HG03135 (cell line): Measurements from ENCODE around the gene ENTPD1.

Experiments used
- ATAC-seq: cut with Tn5 transposase; IDR thresholded peaks from one replicate; pipeline ENCODE4 v1.9.1; 2021; ENCODE audit warnings: mild to moderate bottlenecking, moderate library complexity; ENCODE audit not compliant: unreplicated experiment

The ENTPD1 gene

DNA sequence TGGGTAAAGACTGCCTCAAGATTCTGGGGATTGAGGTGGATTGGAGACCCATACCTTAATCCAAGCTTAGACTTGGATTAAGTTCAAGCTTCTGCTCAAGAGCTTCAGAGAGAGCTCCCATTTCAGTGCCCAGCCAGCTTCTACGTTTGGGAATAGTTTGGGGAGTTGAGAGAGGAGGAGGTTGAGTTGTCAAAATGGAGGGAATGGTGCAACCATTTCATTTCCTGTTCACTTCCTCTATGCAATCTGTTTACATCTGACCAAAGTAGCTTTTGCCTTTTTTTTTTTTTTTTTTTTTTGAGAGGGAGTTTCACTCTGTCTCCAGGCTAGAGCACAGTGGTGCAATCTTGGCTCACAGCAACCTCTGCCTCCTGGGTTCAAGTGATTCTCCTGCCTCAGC, 65.8 kb downstream of the ENTPD1 start:
- ATAC-seq = no peak

DNA sequence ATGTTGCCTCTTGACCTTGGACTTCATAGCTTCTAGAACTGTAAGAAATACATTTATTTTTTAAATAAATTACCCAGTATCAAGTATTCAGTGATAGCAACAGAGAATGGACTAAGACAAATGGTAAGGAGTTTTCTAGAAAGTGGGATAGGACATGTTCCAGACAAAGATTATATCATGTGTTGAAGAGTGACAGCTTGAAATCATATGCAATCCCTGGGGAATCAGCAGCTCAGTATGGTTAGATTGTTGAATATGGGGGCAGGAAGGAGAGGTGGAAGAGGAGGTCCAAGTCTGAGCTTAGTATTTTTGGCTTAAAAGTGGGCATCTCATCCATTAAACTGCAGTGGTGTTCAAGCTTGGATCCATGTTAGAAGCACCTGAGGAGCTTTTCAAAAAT, 74.1 kb downstream of the ENTPD1 start:
- ATAC-seq = no peak

DNA sequence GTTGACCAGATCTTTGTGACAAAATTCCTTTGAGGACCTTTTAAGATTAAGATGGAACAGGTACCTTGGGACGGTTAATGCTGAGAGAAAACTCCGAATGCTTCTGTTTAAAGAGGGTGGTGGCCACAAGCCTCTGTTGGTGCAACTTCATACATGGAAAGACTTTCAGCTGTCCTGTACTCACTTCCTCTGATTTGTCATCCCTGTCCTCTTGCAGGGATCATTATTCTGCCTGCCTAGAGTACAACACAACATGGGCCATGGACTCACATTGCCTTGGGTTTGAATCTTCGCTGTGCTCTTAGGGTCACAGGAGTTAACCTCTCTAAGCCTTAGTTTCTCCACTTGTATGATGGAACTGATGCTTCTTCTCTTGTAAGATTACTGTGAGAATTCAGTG, 75.1 kb downstream of the ENTPD1 start:
- no peak for ATAC-seq

DNA sequence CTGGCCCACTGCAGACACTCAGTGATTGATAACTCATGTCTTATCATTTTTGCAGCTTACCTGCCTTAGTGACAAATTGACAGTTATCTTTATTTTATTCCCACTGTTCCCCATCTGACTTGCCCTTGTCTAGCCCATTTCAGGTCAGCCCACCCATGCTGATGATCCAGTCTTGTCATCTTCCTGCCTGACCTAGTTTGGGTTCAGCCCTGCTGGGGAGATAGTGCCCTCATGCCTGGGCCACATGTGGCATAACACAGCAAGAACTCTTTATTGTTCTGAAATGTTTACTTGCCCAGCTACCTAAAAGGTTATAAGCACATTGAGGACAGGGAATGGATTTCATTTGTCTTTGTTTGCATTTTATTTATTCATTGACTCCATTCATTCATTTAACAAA, 75.6 kb downstream of the ENTPD1 start:
- ATAC-seq = no peak

DNA sequence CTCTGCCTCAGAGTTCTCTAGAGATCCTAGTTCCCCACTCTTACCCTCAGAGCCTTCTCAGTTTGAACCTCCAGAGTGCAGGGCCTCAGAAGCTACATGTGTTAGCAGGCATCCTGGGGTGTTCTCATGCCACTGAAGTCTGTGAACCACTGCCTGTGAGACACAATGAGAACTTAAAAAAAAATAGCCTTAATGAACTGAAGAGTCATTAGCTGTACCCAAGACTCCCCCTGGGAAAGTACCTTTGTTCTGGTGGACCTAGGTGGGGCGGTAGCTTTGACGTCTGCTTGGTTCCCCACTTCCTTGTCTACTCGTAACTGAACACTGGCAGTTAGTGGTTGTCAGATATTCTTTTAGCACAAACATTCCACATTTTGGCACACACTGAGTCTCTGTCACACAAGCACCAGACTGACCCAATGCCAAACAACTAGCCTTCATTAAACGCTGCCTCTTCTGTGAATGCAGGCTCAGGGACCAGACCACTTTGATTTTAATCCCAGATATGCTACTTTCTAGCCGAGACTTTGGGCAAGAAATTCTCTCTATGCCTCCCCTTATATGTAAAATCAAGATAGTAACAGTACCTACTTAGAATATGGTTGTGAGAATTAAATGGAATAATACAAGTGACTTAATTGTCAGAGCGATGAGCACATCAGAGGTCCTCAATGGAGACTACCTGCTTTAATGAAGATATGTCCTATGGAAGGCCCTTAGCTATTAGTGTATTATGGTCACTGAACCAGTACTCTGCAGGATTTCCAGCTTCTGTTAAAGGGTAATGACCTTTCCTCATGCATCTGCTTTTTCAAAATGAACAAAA, 76.5 kb downstream of the ENTPD1 start:
- peak; percentile 90 for ATAC-seq

DNA sequence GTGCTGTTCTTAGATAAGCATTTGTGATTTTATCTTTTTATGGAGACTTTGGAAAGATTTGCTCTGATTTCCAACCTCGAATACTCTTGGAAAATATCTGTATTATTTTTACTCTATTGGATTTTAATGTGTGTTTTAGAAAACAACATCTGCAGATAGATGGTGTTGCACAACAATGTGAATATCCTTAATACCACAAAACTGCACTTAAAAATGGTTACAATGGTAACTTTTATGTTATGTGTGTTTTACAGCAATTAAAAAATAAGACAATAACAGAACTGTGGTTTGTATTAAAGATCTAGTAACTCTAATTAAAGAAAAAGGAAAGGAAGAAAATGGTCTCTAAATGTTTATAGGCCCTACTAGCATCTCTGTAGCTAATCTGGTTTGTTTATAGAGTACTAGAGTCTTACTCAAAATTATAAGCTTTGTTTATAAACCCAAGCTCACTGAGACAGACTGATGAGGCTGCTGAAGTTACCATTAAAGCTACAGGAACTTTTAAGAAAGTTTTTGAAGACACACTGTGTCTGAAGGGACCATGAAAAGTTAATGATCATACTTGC, 77.2 kb downstream of the ENTPD1 start:
- no peak for ATAC-seq

DNA sequence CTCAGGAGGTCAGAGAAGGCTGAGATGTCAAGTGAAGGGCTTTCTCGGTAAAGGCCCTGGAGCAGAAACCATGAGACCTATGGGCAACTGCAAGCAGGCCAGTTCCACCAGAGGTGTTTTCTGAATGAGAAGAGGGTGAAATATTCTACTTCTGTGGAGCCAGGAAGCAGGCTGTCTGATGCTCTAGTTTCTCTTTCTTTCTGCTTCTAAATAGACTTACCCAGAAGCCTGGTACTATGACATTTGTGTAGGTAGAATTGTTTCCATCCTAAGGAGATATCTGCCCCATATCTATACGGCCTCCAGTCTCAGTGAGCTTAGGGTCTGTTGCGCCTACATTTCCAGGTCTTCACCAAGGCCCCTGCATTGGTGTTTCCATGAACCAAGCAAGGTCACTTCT, 78.4 kb downstream of the ENTPD1 start:
- no peak for ATAC-seq

DNA sequence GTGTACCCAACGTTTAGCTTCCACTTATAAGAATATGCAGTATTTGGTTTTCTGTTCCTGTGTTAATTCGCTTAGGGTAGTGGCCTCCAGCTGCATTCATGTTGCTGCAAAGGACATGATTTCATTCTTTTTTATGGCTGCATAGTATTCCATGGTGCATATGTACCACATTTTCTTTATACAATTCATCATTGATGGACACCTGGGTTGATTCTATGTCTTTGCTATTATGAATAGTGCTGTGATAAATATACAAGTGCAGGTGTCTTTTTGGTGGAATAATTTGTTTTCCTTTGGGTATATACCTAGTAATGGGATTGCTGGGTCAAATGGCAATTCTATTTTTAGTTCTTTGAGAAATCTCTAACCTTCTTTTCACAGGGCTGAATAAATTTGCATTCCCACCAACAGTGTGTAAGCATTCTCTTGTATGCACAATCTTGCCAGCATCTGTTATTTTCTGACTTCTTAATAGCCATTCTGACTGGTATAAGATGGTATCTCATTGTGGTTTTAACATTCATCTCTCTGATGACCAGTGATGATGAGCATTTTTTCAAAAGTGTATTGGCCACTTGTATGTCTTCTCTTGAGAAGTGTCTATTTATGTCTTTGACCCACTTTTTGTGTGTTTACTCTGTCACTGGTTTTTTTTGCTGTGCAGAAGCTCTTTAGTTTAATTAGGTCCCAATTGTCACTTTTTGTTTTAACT, 79.3 kb downstream of the ENTPD1 start:
- ATAC-seq = no peak

DNA sequence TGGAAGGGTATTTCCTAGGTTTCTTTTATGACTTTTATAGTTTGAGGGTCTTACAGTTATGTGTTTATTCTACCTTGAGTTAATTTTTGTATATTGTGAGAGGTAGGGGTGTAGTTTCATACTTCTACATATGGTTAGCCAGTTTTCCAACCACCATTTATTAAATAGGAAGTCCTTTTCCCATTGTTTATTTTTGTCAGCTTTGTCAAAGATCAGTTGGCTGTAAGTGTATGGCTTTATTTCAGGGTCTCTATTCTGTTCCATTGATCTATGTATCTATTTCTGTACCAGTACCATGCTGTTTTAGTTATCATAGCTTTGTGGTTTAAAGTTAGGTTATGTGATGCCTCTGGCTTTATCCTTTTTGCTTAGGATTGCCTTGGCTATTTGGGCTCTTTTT, 79.9 kb downstream of the ENTPD1 start:
- ATAC-seq = no peak

DNA sequence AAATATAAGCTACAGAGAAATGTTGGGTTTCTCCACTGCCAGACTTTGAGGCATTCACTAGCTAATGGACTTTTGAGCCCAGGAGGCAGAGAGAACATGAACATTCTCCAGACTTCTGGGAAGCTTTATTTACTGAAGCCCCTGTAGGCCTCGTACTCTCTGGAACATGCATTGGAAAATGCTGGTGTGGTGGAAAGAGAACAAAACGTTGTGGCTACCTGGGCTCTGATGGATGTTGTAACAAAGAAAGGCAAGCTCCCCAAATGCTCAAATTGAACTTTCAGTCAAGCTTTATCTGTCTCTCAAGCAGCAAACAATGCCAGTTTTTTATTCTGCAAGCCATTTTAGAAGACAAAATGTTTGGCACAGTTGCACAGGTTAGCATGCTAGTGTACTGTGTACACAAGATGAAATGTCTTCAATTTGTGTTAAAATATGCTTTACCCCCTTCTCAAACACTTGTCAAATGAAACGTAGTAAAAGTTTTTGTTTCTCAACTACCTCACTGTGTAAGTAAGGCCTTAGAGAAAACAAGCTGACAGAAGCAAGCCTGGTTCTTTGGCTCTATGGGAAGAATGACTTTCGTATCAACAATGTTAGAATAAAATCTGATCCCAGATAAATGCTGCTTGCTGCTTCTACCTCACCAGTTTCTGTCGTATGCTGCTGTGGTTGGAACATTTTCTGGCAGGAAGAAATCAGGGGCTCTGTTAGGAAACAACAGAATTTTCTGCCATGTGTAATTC, 80.8 kb downstream of the ENTPD1 start:
- ATAC-seq = no peak

DNA sequence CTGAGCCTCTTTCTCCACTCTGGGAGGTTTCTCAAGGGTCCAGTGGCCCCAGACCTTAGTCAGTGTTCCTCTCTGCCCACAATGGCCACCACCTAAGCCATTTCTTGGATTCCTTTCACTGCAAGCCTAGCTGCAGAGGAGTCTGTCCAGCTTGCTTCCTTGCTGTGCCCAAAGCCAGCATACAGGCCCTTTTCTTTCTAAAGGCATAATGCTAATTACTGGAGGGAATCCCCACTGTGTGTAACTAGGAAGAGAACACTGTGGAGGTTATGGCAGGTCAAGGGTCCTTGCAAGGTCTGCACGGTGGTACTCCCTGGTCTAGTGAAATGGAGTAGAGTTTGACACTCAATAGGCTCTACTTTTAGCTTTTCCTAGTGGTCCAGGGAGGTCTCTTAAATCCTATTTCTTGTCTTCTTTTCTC, 81.4 kb downstream of the ENTPD1 start:
- no peak for ATAC-seq

DNA sequence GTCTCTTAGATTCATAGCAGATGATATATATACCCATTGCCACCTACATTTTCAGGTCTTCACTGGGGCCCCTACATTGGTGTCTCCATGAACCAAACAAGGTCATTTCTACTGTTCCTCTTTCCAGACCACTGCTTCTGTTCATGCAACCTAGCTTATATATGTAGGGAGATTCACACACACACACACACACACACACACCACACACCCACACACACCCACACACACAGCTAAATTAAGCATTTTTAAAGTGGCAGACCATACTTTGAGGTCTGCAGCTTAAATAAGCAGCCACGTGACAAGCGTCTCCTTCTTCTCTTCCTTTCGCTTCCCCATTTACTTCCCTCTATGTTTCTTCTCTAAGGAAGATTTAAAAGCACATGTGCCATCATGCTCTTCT, 81.8 kb downstream of the ENTPD1 start:
- ATAC-seq = no peak

DNA sequence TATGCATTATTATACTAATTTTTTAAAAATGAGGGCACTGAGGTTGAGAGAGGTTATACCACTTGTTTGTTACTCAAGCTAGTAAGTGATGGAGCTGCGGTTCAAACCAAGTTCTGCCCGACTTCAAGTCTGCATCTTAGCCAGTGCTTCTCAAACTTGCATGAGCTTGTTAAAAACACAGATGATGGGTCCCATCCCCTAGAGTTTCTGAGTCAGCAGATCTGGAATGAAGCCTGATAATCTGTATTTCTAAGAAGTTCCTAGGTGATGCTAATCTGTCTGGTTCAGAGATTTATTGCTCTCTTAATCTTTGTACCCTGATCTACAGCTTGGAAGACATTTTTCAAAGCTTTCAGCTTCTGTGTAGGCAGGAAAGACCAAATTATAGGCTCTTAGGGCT, 84.2 kb downstream of the ENTPD1 start:
- ATAC-seq = no peak

DNA sequence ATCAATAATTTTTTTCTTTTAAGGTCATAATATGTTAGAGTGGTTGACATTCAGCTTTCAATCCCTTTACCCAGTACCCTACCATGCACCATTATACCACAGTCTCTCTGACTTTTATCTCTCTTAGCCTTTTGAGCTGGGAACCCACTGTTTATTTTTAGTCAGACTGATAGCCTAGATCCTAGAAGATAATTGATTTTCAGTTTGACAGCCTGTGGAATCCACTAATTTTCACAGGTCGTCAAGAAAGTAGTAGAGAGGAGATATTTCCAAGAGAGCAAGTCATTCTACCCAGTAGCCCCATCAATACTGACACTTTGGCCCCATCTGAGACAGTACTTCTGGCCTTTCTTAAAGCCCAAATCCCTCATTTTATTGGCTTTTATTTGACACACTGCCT, 84.7 kb downstream of the ENTPD1 start:
- ATAC-seq = no peak

DNA sequence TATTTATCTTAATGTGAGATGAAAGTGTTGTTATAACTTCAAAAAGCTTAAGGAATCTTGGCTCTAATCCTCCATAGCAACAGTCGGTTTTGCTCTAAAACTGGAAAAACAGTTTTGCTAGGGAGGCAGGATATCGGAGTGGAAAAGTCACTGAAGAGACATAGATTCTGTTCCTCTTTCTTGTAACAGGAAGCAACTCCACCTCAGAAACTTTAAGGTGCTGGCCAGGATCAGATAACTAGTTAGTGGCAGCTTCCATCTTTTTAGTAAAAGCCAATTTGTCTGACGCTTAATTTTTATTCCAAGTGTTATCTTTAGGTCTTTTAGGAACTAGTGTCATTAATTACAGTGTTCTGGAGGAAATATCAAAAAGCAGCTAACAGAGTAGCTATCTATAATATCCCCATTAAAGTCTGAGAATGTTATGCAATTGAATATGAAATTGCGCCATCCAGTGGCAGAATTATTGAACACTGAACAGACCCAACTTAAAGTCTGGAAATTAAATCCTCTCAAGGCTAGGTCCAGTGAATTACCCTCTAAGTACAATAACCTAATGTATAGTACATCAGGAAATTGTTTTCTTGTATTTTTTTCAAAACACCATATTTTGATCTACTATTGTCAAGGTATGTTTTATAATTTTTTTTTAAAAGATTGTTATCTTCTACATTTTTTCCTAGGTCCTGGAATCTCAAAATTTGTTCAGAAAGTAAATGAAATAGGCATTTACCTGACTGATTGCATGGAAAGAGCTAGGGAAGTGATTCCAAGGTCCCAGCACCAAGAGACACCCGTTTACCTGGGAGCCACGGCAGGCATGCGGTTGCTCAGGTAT, 85.9 kb downstream of the ENTPD1 start:
- ATAC-seq = peak; percentile 35

DNA sequence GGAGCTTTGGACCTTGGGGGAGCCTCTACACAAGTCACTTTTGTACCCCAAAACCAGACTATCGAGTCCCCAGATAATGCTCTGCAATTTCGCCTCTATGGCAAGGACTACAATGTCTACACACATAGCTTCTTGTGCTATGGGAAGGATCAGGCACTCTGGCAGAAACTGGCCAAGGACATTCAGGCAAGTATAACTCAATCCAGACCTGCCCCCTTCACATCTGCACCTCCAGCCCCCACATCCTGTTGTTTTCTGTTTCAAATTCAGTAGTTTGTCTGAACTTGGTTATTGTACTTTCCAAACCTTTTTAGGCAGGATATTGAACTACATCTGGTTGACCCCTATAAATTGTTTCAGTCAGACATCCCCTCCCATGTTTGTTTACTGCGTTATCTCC, 89.4 kb downstream of the ENTPD1 start:
- ATAC-seq = no peak

DNA sequence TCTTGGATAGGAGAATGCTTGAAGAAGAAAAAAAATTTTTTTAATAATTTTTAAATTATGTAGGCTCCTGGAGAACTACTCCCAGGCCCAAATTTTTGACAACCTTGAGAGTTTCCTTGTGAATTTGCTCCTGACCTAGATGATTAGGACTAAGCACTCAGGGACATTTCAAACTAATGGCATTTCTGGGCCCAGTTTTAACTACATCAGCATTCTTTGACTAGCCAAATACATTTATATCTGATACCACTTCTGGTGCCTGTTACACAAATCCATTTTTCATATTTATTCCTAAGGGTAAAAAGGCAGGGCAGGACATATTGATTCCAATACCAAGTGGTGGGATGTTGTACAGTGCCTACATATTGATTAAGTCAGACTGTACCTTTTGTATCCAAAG, 91.0 kb downstream of the ENTPD1 start:
- no peak for ATAC-seq

DNA sequence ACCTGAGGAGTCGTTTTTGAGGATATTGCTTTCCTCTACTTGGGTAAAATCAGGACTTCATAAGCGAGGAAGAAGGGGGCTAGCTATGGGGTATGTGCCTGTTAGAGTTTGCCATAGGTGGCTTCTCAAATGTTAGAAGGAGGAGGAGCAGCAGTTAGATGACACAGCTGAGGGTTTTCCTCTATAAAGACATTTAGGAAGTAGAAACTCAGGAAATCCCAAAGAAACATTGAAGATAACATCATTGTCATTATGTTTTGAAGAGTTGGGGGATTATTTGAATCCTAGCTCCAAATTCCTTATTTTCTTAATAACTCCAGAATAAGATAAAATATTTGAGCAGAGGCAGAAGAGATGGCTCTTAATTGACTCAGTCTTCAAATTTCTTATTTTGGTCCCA, 92.9 kb downstream of the ENTPD1 start:
- no peak for ATAC-seq

DNA sequence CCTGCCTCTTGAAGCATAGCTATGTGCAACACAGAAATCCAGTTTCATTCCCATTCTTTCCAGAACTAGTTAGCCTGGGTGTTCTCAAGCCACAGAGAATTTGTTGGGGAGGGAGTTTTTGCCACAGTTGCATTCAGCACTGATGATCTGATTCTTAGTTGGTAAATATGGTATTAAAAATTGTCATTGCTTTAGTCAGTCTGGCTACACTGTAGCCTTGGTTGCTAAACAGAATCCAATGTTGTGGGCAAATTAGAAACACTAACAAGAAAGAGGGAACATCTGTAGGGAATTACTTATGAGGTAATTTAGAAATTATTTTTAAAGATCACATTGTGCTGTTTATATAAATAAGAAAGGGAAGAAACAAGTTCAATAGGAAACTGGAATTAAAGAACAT, 94.8 kb downstream of the ENTPD1 start:
- no peak for ATAC-seq

DNA sequence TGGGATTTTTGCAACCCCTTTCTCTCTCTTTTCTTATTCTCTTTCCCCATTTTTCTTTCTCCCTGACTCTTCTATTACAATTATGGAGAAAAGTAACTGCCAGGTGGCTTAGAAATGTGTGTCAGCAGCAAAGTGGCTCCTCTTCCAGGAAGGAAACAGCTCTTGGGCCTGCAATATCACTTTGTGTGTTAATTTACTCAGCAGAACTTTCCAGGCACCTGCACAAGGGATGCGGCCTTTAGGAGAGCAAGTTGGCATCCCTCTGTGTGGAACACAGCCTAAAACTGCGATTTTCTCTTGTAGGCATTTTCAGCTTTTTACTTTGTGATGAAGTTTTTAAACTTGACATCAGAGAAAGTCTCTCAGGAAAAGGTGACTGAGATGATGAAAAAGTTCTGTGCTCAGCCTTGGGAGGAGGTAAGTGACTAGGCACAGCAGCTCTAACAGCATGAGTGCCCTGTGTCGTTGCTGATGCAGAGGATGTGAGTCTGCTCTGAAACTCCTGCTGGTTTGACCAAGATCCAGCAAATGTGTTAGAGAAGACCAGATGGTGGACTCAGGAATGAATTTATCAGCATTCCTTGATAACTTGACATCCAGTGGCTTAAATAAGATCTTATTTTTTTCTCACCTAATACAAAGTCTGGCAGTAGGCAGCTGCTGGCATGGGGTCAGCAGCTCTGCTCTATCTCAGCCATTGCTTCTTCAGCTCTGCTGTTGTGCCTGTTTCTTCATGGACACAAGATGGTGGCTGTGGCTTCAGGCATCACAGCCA, 104.4 kb downstream of the ENTPD1 start:
- no peak for ATAC-seq
